ENCODE data around the gene SEMA3B.
A peak's percentile ranks its signal among the peaks of the same experiment; 100 is the strongest.

Gene SEMA3B

DNA sequence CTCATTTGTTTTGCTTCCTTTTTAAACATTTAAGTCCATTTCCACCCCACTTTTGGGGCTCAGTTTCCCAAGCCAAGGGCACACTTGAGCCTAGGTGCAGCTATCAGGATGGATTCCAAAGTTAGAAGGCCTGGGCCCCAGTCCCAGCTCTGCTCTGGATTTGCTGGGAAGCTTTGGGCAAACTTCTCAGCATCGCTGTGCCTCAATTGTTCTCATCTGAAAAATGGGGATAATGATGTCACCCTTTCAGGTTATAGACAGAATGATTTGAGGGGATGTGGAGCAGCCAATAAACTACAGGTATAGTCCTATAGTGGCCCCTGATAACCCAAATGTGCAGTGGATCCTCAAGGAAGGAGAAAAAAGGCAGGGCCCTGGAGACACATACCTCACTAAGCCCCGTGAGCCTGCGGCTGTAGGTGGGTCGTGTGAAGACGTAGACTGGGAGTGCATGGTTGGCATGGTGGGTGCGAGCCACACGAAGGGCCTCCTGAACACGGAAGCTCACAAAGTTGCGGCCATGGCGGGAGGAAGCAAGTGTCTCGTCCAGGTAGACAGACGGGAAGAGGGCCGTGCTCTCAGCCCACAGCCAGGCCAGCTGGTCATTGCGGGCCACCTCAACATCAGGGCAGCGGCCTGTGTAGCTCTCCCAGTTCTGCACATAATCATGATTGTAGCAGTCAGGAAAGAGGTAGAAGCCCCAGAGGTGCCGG, 50.4 kb downstream of the SEMA3B start:
- ChIA-PET CTCF (interaction anchor here (0.6 to 1.2 kb wide), 3 partner anchors 20 to 779 kb away, joined by 3 to 4 read pairs (median 3); no protein-coding TSS in a partner anchor), POLR2A (interaction anchor here (2.7 to 3.6 kb wide), 2 partner anchors 17 to 27 kb away, joined by 12 read pairs; partner anchors contain the start of gene IFRD2)
- Histone ChIP-seq H3K36me3 (ENCODE audit: control insufficient read depth in 2 of 2, insufficient read depth in 1 of 2, low read length in 2 of 2) (peaks cover 0 to 48% of the 10 kb centered on the region in 2 experiments; a peak in 1 of 3 replicates), H3K9me3 (ENCODE audit: control insufficient read depth, insufficient read depth, low read depth, low read length) (no peaks in the 10 kb centered on the region), H3K4me3 (ENCODE audit: low read depth, low read length) (no peak overlapping the region), H3K27ac (ENCODE audit: extremely low read depth, low read depth, low read length) (no peak overlapping the region), H3K4me1 (ENCODE audit: control insufficient read depth, insufficient read depth, low read length) (peaks cover 7% of the 10 kb centered on the region; the same call in 1 of the 2 replicates)
- TF ChIP-seq ZNF202 (tag by site-specific recombination; IDR thresholded peaks at IDR 0.05; ENCODE audit: borderline replicate concordance): no peak
- TF ChIP-seq ZNF626 (tag by site-specific recombination; IDR thresholded peaks at IDR 0.05): no peak
- no peak for TF ChIP-seq ZNF292 (tag by site-specific recombination; IDR thresholded peaks at IDR 0.05; ENCODE audit: borderline replicate concordance, low read depth)
- no peak for TF ChIP-seq ZNF747 (tag by site-specific recombination; IDR thresholded peaks at IDR 0.05)
- TF ChIP-seq ZNF776 (tag by site-specific recombination; IDR thresholded peaks at IDR 0.05; ENCODE audit: borderline replicate concordance): no peak
- TF ChIP-seq ZNF394 (tag by site-specific recombination; IDR thresholded peaks at IDR 0.05; ENCODE audit: borderline replicate concordance): no peak
- no peak for TF ChIP-seq ZNF423 (tag by site-specific recombination; IDR thresholded peaks at IDR 0.05)

GRCh38 chr3:50319894-50320625, 51.1 kb downstream of the SEMA3B start:
- H3K9me3 ChIP-seq (ENCODE audit: control insufficient read depth, insufficient read depth, low read depth, low read length): no peaks in the 10 kb centered on the region
- H3K27ac ChIP-seq (ENCODE audit: extremely low read depth, low read depth, low read length): no peak overlapping the region
- H3K36me3 ChIP-seq (ENCODE audit: control insufficient read depth in 2 of 2, insufficient read depth in 1 of 2, low read length in 2 of 2): peaks cover 0 to 53% of the 10 kb centered on the region in 2 experiments; a peak in 1 of 3 replicates
- peak overlapping the region; percentile 62 for H3K4me3 ChIP-seq (ENCODE audit: low read depth, low read length)
- ChIA-PET POLR2A (interaction anchor here (1.4 to 3.6 kb wide), 3 partner anchors 11 to 28 kb away, joined by 3 to 17 read pairs (median 12); partner anchors contain the start of gene IFRD2), CTCF (interaction anchor here (1.0 kb wide), 1 partner anchor 14 kb away, joined by 3 read pairs; no protein-coding TSS in a partner anchor)
- peaks cover 7% of the 10 kb centered on the region; the same call in 1 of the 2 replicates for H3K4me1 ChIP-seq (ENCODE audit: control insufficient read depth, insufficient read depth, low read length)
- TF ChIP-seq ZNF529 (tag by site-specific recombination; IDR thresholded peaks at IDR 0.05; ENCODE audit: insufficient replicate concordance) (no peak), ZNF747 (tag by site-specific recombination; IDR thresholded peaks at IDR 0.05) (no peak), ZNF174 (tag by site-specific recombination; IDR thresholded peaks at IDR 0.05) (no peak), ZNF473 (tag by site-specific recombination; IDR thresholded peaks at IDR 0.05) (no peak), ZNF302 (tag by site-specific recombination; IDR thresholded peaks at IDR 0.05; ENCODE audit: low read depth) (no peak), ZNF530 (tag by site-specific recombination; IDR thresholded peaks at IDR 0.05; ENCODE audit: low read depth) (no peak), MEIS1 (CRISPR knock-in tag; IDR thresholded peaks at IDR 0.05; ENCODE audit: borderline replicate concordance) (no peak), ZNF558 (tag by site-specific recombination; IDR thresholded peaks at IDR 0.05) (no peak), GLI4 (tag by site-specific recombination; IDR thresholded peaks at IDR 0.05) (no peak)
- TF ChIP-seq, protein P1, sequence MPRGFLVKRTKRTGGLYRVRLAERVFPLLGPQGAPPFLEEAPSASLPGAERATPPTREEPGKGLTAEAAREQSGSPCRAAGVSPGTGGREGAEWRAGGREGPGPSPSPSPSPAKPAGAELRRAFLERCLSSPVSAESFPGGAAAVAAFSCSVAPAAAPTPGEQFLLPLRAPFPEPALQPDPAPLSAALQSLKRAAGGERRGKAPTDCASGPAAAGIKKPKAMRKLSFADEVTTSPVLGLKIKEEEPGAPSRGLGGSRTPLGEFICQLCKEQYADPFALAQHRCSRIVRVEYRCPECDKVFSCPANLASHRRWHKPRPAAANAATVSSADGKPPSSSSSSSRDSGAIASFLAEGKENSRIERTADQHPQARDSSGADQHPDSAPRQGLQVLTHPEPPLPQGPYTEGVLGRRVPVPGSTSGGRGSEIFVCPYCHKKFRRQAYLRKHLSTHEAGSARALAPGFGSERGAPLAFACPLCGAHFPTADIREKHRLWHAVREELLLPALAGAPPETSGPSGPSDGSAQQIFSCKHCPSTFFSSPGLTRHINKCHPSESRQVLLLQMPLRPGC (tag by site-specific recombination; IDR thresholded peaks at IDR 0.05): no peak

GRCh38 chr3:50320853-50321335, 51.9 kb downstream of the SEMA3B start:
- ChIA-PET POLR2A (interaction anchor here (0.6 to 3.2 kb wide), 9 partner anchors 10 to 370 kb away, joined by 3 to 17 read pairs (median 5); partner anchors contain the start of genes CYB561D2, HYAL3, NAA80 and NPRL2), CTCF (interaction anchor here (0.5 to 1.3 kb wide), 8 partner anchors 15 to 1493 kb away, joined by 3 to 7 read pairs (median 3); no protein-coding TSS in a partner anchor)
- peak overlapping the region; percentile 95; the same call in 1 of the 2 replicates for H3K27ac ChIP-seq (ENCODE audit: extremely low read depth, low read depth, low read length)
- peaks cover 0 to 61% of the 10 kb centered on the region in 2 experiments; a peak in 1 of 3 replicates for H3K36me3 ChIP-seq (ENCODE audit: control insufficient read depth in 2 of 2, insufficient read depth in 1 of 2, low read length in 2 of 2)
- H3K9me3 ChIP-seq (ENCODE audit: control insufficient read depth, insufficient read depth, low read depth, low read length): no peaks in the 10 kb centered on the region
- H3K4me3 ChIP-seq (ENCODE audit: low read depth, low read length): peak overlapping the region; percentile 62
- peaks cover 7% of the 10 kb centered on the region; the same call in 1 of the 2 replicates for H3K4me1 ChIP-seq (ENCODE audit: control insufficient read depth, insufficient read depth, low read length)
- TF ChIP-seq KLF10 (tag by site-specific recombination; IDR thresholded peaks at IDR 0.05) (0 out of 2 replicates have a peak, but pooled peaks have one; percentile 69), ZNF510 (tag by site-specific recombination; IDR thresholded peaks at IDR 0.05; ENCODE audit: insufficient replicate concordance) (no peak), ZNF335 (tag by site-specific recombination; conservative IDR thresholded peaks at IDR 0.05) (no peak; the same call in none of the 2 replicates), ZNF248 (tag by site-specific recombination; IDR thresholded peaks at IDR 0.05) (no peak), ZSCAN23 (tag by site-specific recombination; IDR thresholded peaks at IDR 0.05) (no peak), ZNF121 (tag by site-specific recombination; IDR thresholded peaks at IDR 0.05) (no peak), ZNF146 (tag by site-specific recombination; IDR thresholded peaks at IDR 0.05) (no peak), ZBTB48 (tag by site-specific recombination; IDR thresholded peaks at IDR 0.05) (no peak), ELK4 (IDR thresholded peaks at IDR 0.05; ENCODE audit: borderline replicate concordance, low read depth, low read length) (no peak), ZNF677 (tag by site-specific recombination; IDR thresholded peaks at IDR 0.05) (no peak)
- TF ChIP-seq, protein P2, sequence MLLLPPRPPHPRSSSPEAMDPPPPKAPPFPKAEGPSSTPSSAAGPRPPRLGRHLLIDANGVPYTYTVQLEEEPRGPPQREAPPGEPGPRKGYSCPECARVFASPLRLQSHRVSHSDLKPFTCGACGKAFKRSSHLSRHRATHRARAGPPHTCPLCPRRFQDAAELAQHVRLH (tag by site-specific recombination; IDR thresholded peaks at IDR 0.05): no peak
